NCI-H345 (cell line): ENCODE results near the gene CELF5.

Source experiments
- DNase-seq: peaks from one replicate; lab custom pipeline; 2025; lab: John Stamatoyannopoulos, UW

The CELF5 gene

GRCh38 chr19:3243819-3244700 is 19.6 kb downstream of the CELF5 start:
- no peak for DNase-seq

DNA sequence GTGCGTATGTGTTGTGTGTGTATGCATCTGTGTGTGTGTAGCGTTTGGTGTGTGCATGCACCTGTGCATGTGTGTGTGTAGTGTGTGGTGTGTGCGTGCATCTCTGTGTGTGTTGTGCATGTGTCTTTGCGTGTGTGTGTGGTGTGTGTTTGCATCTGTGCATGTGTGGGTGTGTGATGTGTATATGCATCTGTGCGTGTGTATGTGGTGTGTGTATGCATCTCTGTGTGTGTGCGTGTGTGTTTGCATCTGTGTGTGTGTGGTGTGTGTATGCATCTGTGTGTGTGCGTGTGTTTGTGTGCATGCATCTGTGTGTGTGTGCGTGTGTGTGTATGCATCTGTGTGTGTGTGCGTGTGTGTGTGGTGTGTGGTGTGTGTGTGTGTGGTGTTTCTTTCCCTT is 20.6 kb downstream of the CELF5 start:
- no peak for DNase-seq

- DNase-seq: no peak
Observed at GRCh38 chr19:3248728-3249326, 24.4 kb downstream of the CELF5 start.

DNA sequence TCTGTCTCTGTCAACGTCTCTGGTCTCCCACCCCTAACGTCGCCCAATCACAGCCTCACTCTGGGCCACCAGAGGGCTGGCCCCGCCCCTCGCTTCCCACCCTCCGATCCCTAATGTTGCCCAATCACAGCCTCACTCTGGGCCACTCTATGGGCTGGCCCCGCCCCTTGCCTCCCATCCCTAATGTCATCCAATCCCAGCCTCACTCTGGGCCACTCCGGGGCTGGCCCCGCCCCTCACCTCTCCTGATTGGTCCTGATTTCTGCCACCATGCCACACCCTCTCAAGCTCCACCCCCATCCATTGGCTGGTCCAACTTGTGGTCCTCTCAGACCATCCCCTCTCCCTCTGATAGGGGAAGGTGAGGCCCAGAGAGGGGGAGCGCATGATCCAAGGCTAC is 24.9 kb downstream of the CELF5 start:
- DNase-seq: no peak

GRCh38 chr19:3250675-3251074 is 26.2 kb downstream of the CELF5 start:
- no peak for DNase-seq

DNA sequence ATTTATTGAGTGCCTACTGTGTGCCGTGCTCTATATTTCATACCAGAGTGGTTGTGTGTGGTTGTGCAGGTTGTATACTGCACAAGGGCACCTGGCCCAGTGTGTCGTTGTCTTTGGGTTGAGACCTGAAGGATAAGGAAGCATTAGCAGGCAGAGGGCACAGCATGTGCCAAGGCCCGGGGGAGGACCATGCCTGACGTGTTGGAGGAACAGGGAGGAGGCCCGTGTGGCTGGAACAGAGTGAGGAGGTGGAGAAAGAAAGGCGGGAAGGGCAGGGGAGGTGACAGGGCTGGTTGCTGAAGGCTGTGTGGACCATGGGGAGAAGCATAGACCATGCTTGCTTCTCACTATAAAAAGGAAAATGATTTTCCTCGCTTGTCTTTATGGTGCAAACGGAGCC is 26.8 kb downstream of the CELF5 start:
- no peak for DNase-seq

GRCh38 chr19:3252650-3253049 is 28.2 kb downstream of the CELF5 start:
- no peak for DNase-seq

DNA sequence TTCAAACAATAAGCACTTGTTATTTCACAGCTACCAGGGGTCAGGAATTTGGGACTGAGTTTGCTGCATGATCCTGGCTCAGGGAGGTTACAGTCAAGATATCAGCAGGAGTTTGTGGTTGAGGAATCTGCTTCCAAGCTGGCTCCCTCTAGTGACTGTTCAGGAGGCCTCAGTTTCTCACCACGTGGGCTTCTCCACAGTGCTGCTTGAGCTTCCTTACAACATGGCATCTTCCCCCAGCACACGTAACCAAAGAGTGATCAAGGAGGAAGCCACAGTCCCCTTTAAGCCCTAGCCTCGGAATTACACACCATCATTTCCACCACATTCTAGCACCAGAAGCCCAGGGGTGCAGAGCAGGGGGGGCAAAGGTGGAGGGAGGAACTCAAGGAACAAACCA is 28.8 kb downstream of the CELF5 start:
- no peak for DNase-seq

DNA sequence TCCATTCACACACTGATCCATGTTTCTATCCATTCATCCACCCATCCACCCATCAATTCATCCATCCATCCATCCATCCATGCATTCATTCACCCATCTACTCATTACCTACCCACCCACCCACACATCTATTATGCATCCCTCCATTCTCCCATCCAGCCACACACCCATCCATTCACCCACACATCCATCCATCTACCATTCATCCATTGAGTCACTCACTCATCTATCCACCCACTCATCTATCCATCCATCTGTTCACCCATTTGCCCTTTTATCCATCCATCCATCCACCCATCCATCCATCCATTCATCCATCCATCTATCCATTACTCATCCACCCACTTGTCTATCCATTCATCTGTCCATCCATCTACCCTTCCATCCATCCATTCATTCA is 30.1 kb downstream of the CELF5 start:
- DNase-seq: no peak

DNA sequence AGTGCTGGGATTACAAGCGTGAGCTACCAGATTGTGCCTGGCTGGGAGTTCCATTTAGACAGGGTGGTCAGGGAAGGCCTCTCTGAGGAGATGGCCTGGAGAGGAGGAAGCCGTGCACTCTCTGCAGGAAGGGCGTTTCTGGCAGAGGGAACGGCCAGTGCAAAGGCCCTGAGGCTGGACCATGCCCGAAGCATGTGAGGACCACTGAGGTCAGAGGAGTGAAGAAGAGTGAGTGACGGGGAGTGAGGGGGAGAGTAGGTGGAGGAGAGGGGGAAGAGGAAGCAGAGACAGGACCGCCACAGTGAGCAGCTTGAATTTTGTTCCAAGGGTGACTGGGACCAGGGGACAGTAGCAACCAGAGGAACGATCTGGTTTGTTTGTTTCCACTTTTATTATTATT is 32.6 kb downstream of the CELF5 start:
- DNase-seq: no peak

DNA sequence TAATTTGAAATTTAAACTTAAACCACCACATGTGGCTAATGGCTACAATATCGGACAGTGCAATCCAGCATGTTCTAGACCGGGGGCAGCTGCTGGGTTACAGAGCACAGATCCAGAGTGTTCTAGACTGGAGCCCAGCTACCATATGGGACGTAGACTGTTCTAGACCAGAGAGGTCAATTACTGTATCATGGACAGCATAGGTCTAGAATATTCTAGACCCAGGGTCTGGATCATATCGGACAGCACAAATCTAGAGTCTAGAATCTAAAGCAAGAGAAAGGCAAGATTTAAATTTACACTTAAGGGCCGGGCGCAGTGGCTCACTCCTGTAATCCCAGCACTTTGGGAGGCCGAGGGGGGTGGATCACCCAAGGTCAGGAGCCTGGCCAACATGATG is 37.9 kb downstream of the CELF5 start:
- DNase-seq: no peak

- no peak for DNase-seq
Observed at GRCh38 chr19:3263866-3264265, 39.4 kb downstream of the CELF5 start.

DNA sequence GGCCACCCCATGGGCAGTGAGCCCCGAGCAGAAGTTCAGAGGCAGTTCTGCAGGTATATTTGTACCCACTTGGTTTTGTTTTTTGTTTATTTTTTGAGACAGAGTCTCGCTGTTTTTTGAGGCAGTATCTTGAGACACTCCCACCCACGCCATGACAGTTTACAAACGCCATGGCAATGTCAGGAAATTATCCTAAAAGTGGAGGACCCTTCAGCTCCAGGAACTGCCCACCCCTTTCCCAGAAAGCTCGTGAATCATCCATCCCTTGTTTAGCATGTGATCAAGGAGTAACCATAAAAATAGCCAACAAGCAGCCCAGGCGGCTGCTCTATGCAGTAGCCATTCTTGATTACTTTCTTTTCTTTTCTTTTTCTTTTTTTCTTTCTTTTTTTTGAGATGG is 41.0 kb downstream of the CELF5 start:
- DNase-seq: no peak

- no peak for DNase-seq
Observed at GRCh38 chr19:3266092-3266693, 41.7 kb downstream of the CELF5 start.

GRCh38 chr19:3266792-3267514 is 42.5 kb downstream of the CELF5 start:
- DNase-seq: no peak

DNA sequence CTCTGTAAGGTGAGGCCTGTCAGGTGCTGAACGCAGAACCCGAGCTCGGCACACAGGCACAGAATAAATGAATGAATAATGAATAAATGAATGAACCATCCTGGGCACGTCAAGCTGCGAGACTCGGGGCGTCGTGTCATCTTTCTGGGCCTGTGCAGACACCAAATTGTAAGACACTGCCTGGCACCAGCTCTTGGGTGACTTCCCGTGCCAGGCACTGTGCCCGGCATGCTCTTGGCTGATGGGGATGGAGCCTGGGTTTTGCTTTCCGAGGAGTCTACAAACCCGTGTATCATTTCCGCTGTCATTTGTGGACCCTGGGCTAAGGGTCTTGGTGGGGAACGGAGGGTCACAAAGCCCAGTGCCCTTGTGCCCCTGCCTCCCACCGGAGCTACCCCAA is 43.9 kb downstream of the CELF5 start:
- DNase-seq: no peak

GRCh38 chr19:3268763-3269162 is 44.3 kb downstream of the CELF5 start:
- no peak for DNase-seq

GRCh38 chr19:3269916-3270671 is 45.6 kb downstream of the CELF5 start:
- DNase-seq: no peak

- peak; percentile 57 for DNase-seq
Observed at GRCh38 chr19:3270902-3271301, 46.4 kb downstream of the CELF5 start.

- DNase-seq: no peak
Observed at GRCh38 chr19:3272401-3272931, 48.0 kb downstream of the CELF5 start.

DNA sequence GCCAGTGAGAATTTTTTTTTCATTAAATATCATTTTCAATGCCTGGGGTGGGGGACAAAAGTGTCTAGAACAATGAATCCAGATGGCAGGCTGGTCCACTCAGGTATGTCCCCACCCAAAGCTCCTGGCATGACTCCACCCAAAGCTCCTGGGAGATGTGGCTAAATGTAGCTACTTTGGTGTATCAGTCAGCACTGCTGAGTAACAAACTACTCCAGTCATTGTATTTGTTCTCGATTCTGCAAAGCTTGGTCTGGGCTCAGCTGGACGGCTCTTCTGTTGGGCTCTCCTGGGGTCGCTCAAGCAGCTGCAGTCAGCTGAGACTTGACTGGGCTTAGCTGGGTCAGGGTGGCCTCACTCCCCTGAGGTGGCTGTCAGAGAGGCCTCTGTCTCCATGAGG is 48.5 kb downstream of the CELF5 start:
- no peak for DNase-seq
